Smooth muscle cell (in vitro differentiated cells): ENCODE data around the gene PPP1CA. TPM values are rescaled to one million over a fixed set of nuclear protein-coding genes. Genes with fewer than 3 reads are reported as not detected.

ENCODE experiments used
- DNase-seq: peaks from one replicate; lab custom pipeline; 2025; ENCODE audit not compliant: unreplicated experiment; lab: John Stamatoyannopoulos, UW
- H2AFZ ChIP-seq: fragments of 200-600 bp; sonication (generic); 2 replicates; pipeline ENCODE4 v1.6.0; 2016; ENCODE audit warnings: antibody characterized with exemption, low read depth, mild to moderate bottlenecking
- H3F3A ChIP-seq: fragments of 200-600 bp; sonication (generic); 2 replicates; pipeline ENCODE4 v1.6.0; 2017; ENCODE audit warnings: antibody characterized with exemption, low read depth
- H3K27ac ChIP-seq: fragments of 200-600 bp; sonication (generic); 2 replicates; pipeline ENCODE4 v1.5.1; 2016; ENCODE audit warnings: low read depth, mild to moderate bottlenecking
- H3K27me3 ChIP-seq: fragments of 200-600 bp; sonication (generic); 2 replicates; pipeline ENCODE4 v1.6.1; 2016; ENCODE audit warnings: low read depth, mild to moderate bottlenecking
- H3K36me3 ChIP-seq: fragments of 200-600 bp; sonication (generic); 2 replicates; pipeline ENCODE4 v1.5.1; 2016; ENCODE audit warnings: low read depth
- H3K4me1 ChIP-seq: fragments of 200-600 bp; sonication (generic); 2 replicates; pipeline ENCODE4 v1.5.1; 2016; ENCODE audit warnings: low read depth
- H3K4me2 ChIP-seq: fragments of 200-600 bp; sonication (generic); 2 replicates; pipeline ENCODE4 v1.6.0; 2016; ENCODE audit warnings: mild to moderate bottlenecking
- H3K4me3 ChIP-seq: fragments of 200-600 bp; sonication (generic); 2 replicates; pipeline ENCODE4 v1.5.1; 2016; ENCODE audit warnings: mild to moderate bottlenecking
- H3K79me2 ChIP-seq: fragments of 200-600 bp; sonication (generic); 2 replicates; pipeline ENCODE4 v1.6.0; 2016; ENCODE audit warnings: low read depth, mild to moderate bottlenecking
- H3K9ac ChIP-seq: fragments of 200-600 bp; sonication (generic); 2 replicates; pipeline ENCODE4 v1.6.0; 2016; ENCODE audit warnings: low read depth
- H3K9me3 ChIP-seq: fragments of 200-600 bp; sonication (generic); replicated peaks from 2 replicates; pipeline ENCODE4 v1.5.1; 2016; ENCODE audit warnings: low read depth
- H4K20me1 ChIP-seq: fragments of 200-600 bp; sonication (generic); 2 replicates; pipeline ENCODE4 v1.6.0; 2016; ENCODE audit warnings: low read depth
- CTCF ChIP-seq: fragments of 200-600 bp; sonication (generic); IDR thresholded peaks from 2 replicates; pipeline ENCODE4 v1.5.1; 2017; ENCODE audit warnings: borderline replicate concordance, mild to moderate bottlenecking, antibody characterized with exemption; ENCODE audit not compliant: insufficient read depth, poor library complexity, severe bottlenecking
- WGBS: methylation state at CpG from one replicate; pipeline ENCODE4 v1.1.7; 2016; ENCODE audit warnings: low lambda C conversion rate; 5-methylcytosine and 5-hydroxymethylcytosine counted together
- polyA plus RNA-seq: library from polyadenylated mRNA; unstranded; fragments of >200 nt; fragmentation: Nextera tagmentation; extraction: Ambion mirVana; gene quantifications from 2 replicates; pipeline ENCODE4 v1.2.1, GENCODE V29; 2016
- total RNA-seq: library from RNA; depleted of rRNA; stranded (reverse); fragments of >200 nt; gene quantifications from 2 replicates; pipeline ENCODE4 v1.2.3, GENCODE V29; 2014

The PPP1CA gene
- total and polyA plus RNA-seq, 2 experiments from 2014 or later, result 123 to 210 TPM

- Histone ChIP-seq H3K9ac (no peak overlapping the region), H3K36me3 (no peaks in the 10 kb centered on the region), H3K4me1 (peaks cover 8% of the 10 kb centered on the region), H3K79me2 (peaks cover 19% of the 10 kb centered on the region), H3K4me2 (no peak overlapping the region), H3K27me3 (no peaks in the 10 kb centered on the region), H4K20me1 (peaks cover 24% of the 10 kb centered on the region), H2AFZ (no peak overlapping the region), H3K27ac (no peak overlapping the region), H3F3A (no peaks in the 10 kb centered on the region), H3K9me3 (no peaks in the 10 kb centered on the region), H3K4me3 (no peak overlapping the region)
- 93% methylated on average over 7 of the region's 7 CpGs for WGBS
- DNase-seq, result no peak
- no peak for TF ChIP-seq CTCF
These were observed 5.4 kb downstream of the PPP1CA start for GRCh38 chr11:67396259-67396581.

GRCh38 chr11:67395555-67396258, 6.0 kb downstream of the PPP1CA start:
- peaks cover 19% of the 10 kb centered on the region for H4K20me1 ChIP-seq
- no peak overlapping the region for H3K4me2 ChIP-seq
- WGBS, result 94% methylated on average over 19 of the region's 19 CpGs
- no peak overlapping the region for H3K4me3 ChIP-seq
- no peak for DNase-seq
- H3K9ac ChIP-seq, result no peak overlapping the region
- no peaks in the 10 kb centered on the region for H3F3A ChIP-seq
- no peak overlapping the region for H3K27ac ChIP-seq
- H3K36me3 ChIP-seq, result no peaks in the 10 kb centered on the region
- no peaks in the 10 kb centered on the region for H3K27me3 ChIP-seq
- peaks cover 8% of the 10 kb centered on the region for H3K4me1 ChIP-seq
- peaks cover 14% of the 10 kb centered on the region for H3K79me2 ChIP-seq
- no peak overlapping the region for H2AFZ ChIP-seq
- TF ChIP-seq CTCF, result no peak
- H3K9me3 ChIP-seq, result no peaks in the 10 kb centered on the region

- H3K27ac ChIP-seq, result no peak overlapping the region
- H3K4me1 ChIP-seq, result peaks cover 3% of the 10 kb centered on the region
- no peak overlapping the region for H3K4me2 ChIP-seq
- H3K9me3 ChIP-seq, result no peaks in the 10 kb centered on the region
- 96% methylated on average over 5 of the region's 5 CpGs for WGBS
- no peaks in the 10 kb centered on the region for H3K27me3 ChIP-seq
- H4K20me1 ChIP-seq, result peaks cover 2% of the 10 kb centered on the region
- no peaks in the 10 kb centered on the region for H3K36me3 ChIP-seq
- no peak for DNase-seq
- H3K79me2 ChIP-seq, result no peaks in the 10 kb centered on the region
- TF ChIP-seq CTCF, result no peak
- no peaks in the 10 kb centered on the region for H3F3A ChIP-seq
- H3K4me3 ChIP-seq, result no peak overlapping the region
- no peak overlapping the region for H3K9ac ChIP-seq
- no peak overlapping the region for H2AFZ ChIP-seq
These were observed 7.7 kb downstream of the PPP1CA start for GRCh38 chr11:67393990-67394389.

- no peak for TF ChIP-seq CTCF
- no peak for DNase-seq
- 96% methylated on average over 18 of the region's 18 CpGs for WGBS
- Histone ChIP-seq H3K79me2 (no peaks in the 10 kb centered on the region), H3K9ac (no peak overlapping the region), H3K4me2 (no peak overlapping the region), H3F3A (no peaks in the 10 kb centered on the region), H3K36me3 (no peaks in the 10 kb centered on the region), H3K4me3 (no peak overlapping the region), H4K20me1 (no peaks in the 10 kb centered on the region), H3K9me3 (no peaks in the 10 kb centered on the region), H3K4me1 (peaks cover 3% of the 10 kb centered on the region), H2AFZ (no peak overlapping the region), H3K27ac (no peak overlapping the region), H3K27me3 (no peaks in the 10 kb centered on the region)
These were observed 8.2 kb downstream of the PPP1CA start for GRCh38 chr11:67393437-67393836.
